ENCODE data around the gene SIX4. TPM values are rescaled to one million over a fixed set of nuclear protein-coding genes. Genes with fewer than 3 reads are reported as not detected.

SIX4 gene
- total and polyA plus RNA-seq, 2 experiments from 2014 or later: 6.2 to 46.9 TPM

DNA sequence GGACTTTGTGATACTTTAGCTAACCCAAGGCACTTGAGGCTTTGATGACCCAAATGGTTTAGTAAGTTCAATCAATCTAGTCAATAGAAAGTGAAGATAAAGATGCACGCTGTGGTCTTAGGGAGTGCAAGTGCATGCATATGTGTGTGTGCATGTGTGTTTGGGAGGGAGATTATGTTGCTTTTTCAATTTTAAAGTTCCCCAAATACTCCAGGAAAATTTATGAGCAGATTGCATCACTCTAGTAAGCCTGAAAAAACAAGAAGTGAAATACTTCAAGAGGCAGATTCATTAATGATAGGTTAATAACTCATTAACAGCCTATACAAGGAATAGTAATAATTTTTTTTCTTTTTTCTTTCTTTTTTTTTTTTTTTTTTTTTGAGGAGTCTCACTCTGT is 62.4 kb downstream of the SIX4 start (continued):
- TF ChIP-seq, protein P1, sequence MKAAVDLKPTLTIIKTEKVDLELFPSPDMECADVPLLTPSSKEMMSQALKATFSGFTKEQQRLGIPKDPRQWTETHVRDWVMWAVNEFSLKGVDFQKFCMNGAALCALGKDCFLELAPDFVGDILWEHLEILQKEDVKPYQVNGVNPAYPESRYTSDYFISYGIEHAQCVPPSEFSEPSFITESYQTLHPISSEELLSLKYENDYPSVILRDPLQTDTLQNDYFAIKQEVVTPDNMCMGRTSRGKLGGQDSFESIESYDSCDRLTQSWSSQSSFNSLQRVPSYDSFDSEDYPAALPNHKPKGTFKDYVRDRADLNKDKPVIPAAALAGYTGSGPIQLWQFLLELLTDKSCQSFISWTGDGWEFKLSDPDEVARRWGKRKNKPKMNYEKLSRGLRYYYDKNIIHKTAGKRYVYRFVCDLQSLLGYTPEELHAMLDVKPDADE (IDR thresholded peaks at IDR 0.05): no peak
- no peak for TF ChIP-seq STAT1 (IDR thresholded peaks at IDR 0.05; ENCODE audit: unreplicated experiment)
- no peak for TF ChIP-seq CREB1 (CRISPR knock-in tag; IDR thresholded peaks at IDR 0.05; ENCODE audit: low read depth)
- no peak for TF ChIP-seq POLR2AphosphoS5 (IDR thresholded peaks at IDR 0.05; ENCODE audit: low read depth)
- TF ChIP-seq ZNF331 (CRISPR knock-in tag; IDR thresholded peaks at IDR 0.05; ENCODE audit: low read depth): no peak
- TF ChIP-seq EZH2phosphoT487 (IDR thresholded peaks at IDR 0.05; ENCODE audit: unreplicated experiment): no peak
- no peak for TF ChIP-seq NANOG (IDR thresholded peaks at IDR 0.05; ENCODE audit: borderline replicate concordance)
- no peak for TF ChIP-seq JUNB (IDR thresholded peaks at IDR 0.05; ENCODE audit: unreplicated experiment)
- TF ChIP-seq REST (IDR thresholded peaks at IDR 0.05; ENCODE audit: unreplicated experiment): no peak
- TF ChIP-seq CTCF (conservative IDR thresholded peaks at IDR 0.05; ENCODE audit: low read depth in 2 of 2): no peak
- TF ChIP-seq EZH2 (IDR thresholded peaks at IDR 0.05; ENCODE audit: low read depth, unreplicated experiment): no peak

Other genes with a start within 250 kb of the SIX4 start
- gene C14orf39, start 238.3 kb downstream of the SIX4 start, total RNA-seq (2014; rRNA removed; shearing (Covaris generic)): 0.28 and 0.78 TPM in 2 replicates
- gene C14orf39, start 238.3 kb downstream of the SIX4 start, polyA plus RNA-seq (2016; fragmentation: Nextera tagmentation; extraction: Ambion mirVana): 3.4 and 5.7 TPM in 2 replicates
- not detected in 2 replicates for gene SIX6, start 215.2 kb downstream of the SIX4 start, total RNA-seq (2014; rRNA removed; shearing (Covaris generic))
- 0.11 TPM in 1 of 2 replicates, not detected in the other for gene SIX6, start 215.2 kb downstream of the SIX4 start, polyA plus RNA-seq (2016; fragmentation: Nextera tagmentation; extraction: Ambion mirVana)
- gene SIX1, start 74.9 kb downstream of the SIX4 start, total RNA-seq (2014; rRNA removed; shearing (Covaris generic)): 0.35 and 0.78 TPM in 2 replicates
- 0.66 and 0.71 TPM in 2 replicates for gene SIX1, start 74.9 kb downstream of the SIX4 start, polyA plus RNA-seq (2016; fragmentation: Nextera tagmentation; extraction: Ambion mirVana)
- gene MNAT1, start 10.4 kb upstream of the SIX4 start, total RNA-seq (2014; rRNA removed; shearing (Covaris generic)): 51.6 and 75.3 TPM in 2 replicates
- gene MNAT1, start 10.4 kb upstream of the SIX4 start, polyA plus RNA-seq (2016; fragmentation: Nextera tagmentation; extraction: Ambion mirVana): 83.8 and 85.0 TPM in 2 replicates